ENCODE measurements around the gene ANKRD13C. TPM values are rescaled to one million over a fixed set of nuclear protein-coding genes. Genes with fewer than 3 reads are reported as not detected.

The ANKRD13C gene
- polyA plus RNA-seq, 1 donor (not counting 4 experiments of a cell fraction or from before 2014, with no cell fraction given), result 13.4 TPM

DNA sequence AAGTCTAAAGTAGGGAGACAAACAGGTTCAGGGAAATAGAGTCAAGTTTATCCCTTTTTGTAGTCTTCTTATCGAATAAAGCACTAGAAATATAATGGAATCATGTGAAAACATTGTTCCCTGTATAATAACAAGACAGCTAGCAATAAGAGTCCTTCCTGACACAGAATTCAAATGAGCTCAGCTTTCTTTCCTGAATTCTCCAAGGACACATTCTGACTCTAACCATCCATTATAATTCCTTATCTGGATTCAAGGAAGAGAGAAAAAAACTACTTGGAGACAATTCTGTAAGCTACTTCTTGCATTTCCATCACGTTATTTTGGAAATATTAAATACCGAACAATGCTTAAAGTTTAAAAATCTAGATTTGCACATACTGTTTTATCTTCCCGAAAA lies 58.8 kb downstream of the ANKRD13C start:
- no peak for DNase-seq (ENCODE audit: low read depth, low spot score)
- H3K27ac ChIP-seq (ENCODE audit: control insufficient read depth, insufficient read depth, low read length), result no peak overlapping the region
- dilution Hi-C loops (cut with MboI; ENCODE audit: extremely low pct_ligation_motif_present, low sequenced_read_pairs), result no loop called here

DNA sequence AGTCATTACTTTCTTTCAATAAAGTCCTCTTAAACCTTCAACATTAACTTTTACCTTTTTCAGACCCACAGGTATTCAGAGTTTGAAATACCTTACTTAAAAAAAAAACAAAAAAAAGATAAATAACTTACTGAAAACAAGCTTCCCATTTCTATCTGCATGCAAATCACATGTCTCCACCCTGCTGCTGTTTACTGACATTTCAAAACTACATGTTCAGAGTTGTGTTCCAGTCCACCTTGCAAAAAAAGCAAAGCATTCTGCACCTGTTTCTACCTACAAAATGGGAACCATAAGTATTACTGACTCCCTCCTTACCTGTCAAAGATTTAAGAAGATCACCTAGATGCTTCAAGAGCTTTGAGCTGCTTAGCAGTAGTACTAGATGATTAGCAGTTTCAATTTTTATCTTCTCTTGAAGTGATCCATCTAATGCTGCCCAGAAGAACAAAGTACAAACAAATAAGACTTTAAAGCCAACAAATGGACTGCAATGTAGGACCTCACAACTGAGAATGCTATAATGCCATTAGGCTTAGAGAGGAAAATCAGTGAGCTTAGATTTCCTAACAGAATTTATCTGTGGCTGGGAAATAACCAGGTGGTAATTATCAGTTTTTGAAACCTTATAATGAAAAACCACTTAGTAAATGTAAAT lies 61.2 kb downstream of the ANKRD13C start:
- FAIRE-seq (no peak), DNase-seq (ENCODE audit: low read depth, low spot score) (no peak)
- no peaks in the 10 kb centered on the region for H3K4me1 ChIP-seq (ENCODE audit: control insufficient read depth, extremely low read depth, insufficient read depth, low read length)
- no peak overlapping the region for H3K4me3 ChIP-seq (ENCODE audit: control insufficient read depth in 2 of 3, extremely low read depth in 1 of 3, insufficient read depth in 2 of 3, low read depth in 1 of 3, low read length in 3 of 3)
- H3K9ac ChIP-seq (ENCODE audit: control insufficient read depth, extremely low read depth, insufficient read depth, low read length), result no peak overlapping the region
- H2AFZ ChIP-seq (ENCODE audit: control insufficient read depth, low read length), result no peak overlapping the region
- peaks cover 4% of the 10 kb centered on the region in 2 experiments for H3K36me3 ChIP-seq (ENCODE audit: control insufficient read depth in 2 of 2, extremely low read depth in 1 of 2, insufficient read depth in 2 of 2, low read length in 2 of 2)
- H3K4me2 ChIP-seq (ENCODE audit: control insufficient read depth, extremely low read depth, insufficient read depth, low read depth, low read length), result no peak overlapping the region
- TF ChIP-seq, protein P1, sequence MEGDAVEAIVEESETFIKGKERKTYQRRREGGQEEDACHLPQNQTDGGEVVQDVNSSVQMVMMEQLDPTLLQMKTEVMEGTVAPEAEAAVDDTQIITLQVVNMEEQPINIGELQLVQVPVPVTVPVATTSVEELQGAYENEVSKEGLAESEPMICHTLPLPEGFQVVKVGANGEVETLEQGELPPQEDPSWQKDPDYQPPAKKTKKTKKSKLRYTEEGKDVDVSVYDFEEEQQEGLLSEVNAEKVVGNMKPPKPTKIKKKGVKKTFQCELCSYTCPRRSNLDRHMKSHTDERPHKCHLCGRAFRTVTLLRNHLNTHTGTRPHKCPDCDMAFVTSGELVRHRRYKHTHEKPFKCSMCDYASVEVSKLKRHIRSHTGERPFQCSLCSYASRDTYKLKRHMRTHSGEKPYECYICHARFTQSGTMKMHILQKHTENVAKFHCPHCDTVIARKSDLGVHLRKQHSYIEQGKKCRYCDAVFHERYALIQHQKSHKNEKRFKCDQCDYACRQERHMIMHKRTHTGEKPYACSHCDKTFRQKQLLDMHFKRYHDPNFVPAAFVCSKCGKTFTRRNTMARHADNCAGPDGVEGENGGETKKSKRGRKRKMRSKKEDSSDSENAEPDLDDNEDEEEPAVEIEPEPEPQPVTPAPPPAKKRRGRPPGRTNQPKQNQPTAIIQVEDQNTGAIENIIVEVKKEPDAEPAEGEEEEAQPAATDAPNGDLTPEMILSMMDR (optimal IDR thresholded peaks at IDR 0.05 in 1 of 3, IDR thresholded peaks at IDR 0.05 in 1 of 3, conservative IDR thresholded peaks at IDR 0.05 in 1 of 3; ENCODE audit: extremely low read depth in 1 of 3, insufficient read depth in 2 of 3, low read length in 3 of 3), result no peak
- TF ChIP-seq EZH2 (IDR thresholded peaks at IDR 0.05; ENCODE audit: low read length), result no peak
- dilution Hi-C loops (cut with MboI; ENCODE audit: extremely low pct_ligation_motif_present, low sequenced_read_pairs), result no loop called here
- H4K20me1 ChIP-seq (ENCODE audit: control insufficient read depth, extremely low read depth, insufficient read depth, low read length), result no peaks in the 10 kb centered on the region
- H3K9me3 ChIP-seq (ENCODE audit: control insufficient read depth, low read depth, low read length), result no peaks in the 10 kb centered on the region
- no peaks in the 10 kb centered on the region for H3K27me3 ChIP-seq (ENCODE audit: control insufficient read depth, extremely low read depth, insufficient read depth, low read length)
- no peaks in the 10 kb centered on the region for H3K9me1 ChIP-seq (ENCODE audit: control insufficient read depth, extremely low read depth, insufficient read depth, low read length)
- no peak overlapping the region for H3K27ac ChIP-seq (ENCODE audit: control insufficient read depth, insufficient read depth, low read length)
- no peaks in the 10 kb centered on the region for H3K79me2 ChIP-seq (ENCODE audit: control insufficient read depth, insufficient read depth, low read length)

More for the DNA sequence above, 58.8 kb downstream of the ANKRD13C start:
- Histone ChIP-seq H3K36me3 (ENCODE audit: control insufficient read depth in 2 of 2, extremely low read depth in 1 of 2, insufficient read depth in 2 of 2, low read length in 2 of 2) (peaks cover 4% of the 10 kb centered on the region in 2 experiments), H3K4me2 (ENCODE audit: control insufficient read depth, extremely low read depth, insufficient read depth, low read depth, low read length) (no peak overlapping the region), H3K9ac (ENCODE audit: control insufficient read depth, extremely low read depth, insufficient read depth, low read length) (no peak overlapping the region), H3K4me1 (ENCODE audit: control insufficient read depth, extremely low read depth, insufficient read depth, low read length) (no peaks in the 10 kb centered on the region), H3K9me3 (ENCODE audit: control insufficient read depth, low read depth, low read length) (no peaks in the 10 kb centered on the region), H3K4me3 (ENCODE audit: control insufficient read depth in 2 of 3, extremely low read depth in 1 of 3, insufficient read depth in 2 of 3, low read depth in 1 of 3, low read length in 3 of 3) (no peak overlapping the region), H4K20me1 (ENCODE audit: control insufficient read depth, extremely low read depth, insufficient read depth, low read length) (no peaks in the 10 kb centered on the region), H2AFZ (ENCODE audit: control insufficient read depth, low read length) (no peak overlapping the region), H3K9me1 (ENCODE audit: control insufficient read depth, extremely low read depth, insufficient read depth, low read length) (no peaks in the 10 kb centered on the region), H3K27me3 (ENCODE audit: control insufficient read depth, extremely low read depth, insufficient read depth, low read length) (no peaks in the 10 kb centered on the region), H3K79me2 (ENCODE audit: control insufficient read depth, insufficient read depth, low read length) (no peaks in the 10 kb centered on the region)
- TF ChIP-seq, protein P1 (optimal IDR thresholded peaks at IDR 0.05 in 1 of 3, IDR thresholded peaks at IDR 0.05 in 1 of 3, conservative IDR thresholded peaks at IDR 0.05 in 1 of 3; ENCODE audit: extremely low read depth in 1 of 3, insufficient read depth in 2 of 3, low read length in 3 of 3), result no peak
- no peak for TF ChIP-seq EZH2 (IDR thresholded peaks at IDR 0.05; ENCODE audit: low read length)
- FAIRE-seq, result no peak

Measured in keratinocyte (primary cell).